ENCODE measurements around the gene KCNH8.

The KCNH8 gene

GRCh38 chr3:19425825-19426224 is 277.5 kb downstream of the KCNH8 start:
- Histone ChIP-seq H3K4me1 (ENCODE audit: insufficient read depth, poor library complexity, severe bottlenecking) (no peaks in the 10 kb centered on the region), H3K9me3 (ENCODE audit: severe bottlenecking) (peaks cover 5% of the 10 kb centered on the region), H3K27ac (ENCODE audit: poor library complexity, severe bottlenecking) (no peak overlapping the region), H3K4me3 (ENCODE audit: severe bottlenecking) (no peak overlapping the region), H3K27me3 (ENCODE audit: insufficient read depth, poor library complexity, severe bottlenecking) (no peaks in the 10 kb centered on the region), H3K36me3 (ENCODE audit: low read depth) (no peaks in the 10 kb centered on the region)
- TF ChIP-seq CTCF (IDR thresholded peaks at IDR 0.05; ENCODE audit: poor library complexity, severe bottlenecking) = no peak
- no peak for ATAC-seq (ENCODE audit: low read depth)
- no peak for DNase-seq (ENCODE audit: low spot score)

- no peaks in the 10 kb centered on the region for H3K4me1 ChIP-seq (ENCODE audit: insufficient read depth, poor library complexity, severe bottlenecking)
- H3K9me3 ChIP-seq (ENCODE audit: severe bottlenecking) = no peaks in the 10 kb centered on the region
- H3K27me3 ChIP-seq (ENCODE audit: insufficient read depth, poor library complexity, severe bottlenecking) = no peaks in the 10 kb centered on the region
- no peak overlapping the region for H3K27ac ChIP-seq (ENCODE audit: poor library complexity, severe bottlenecking)
- no peak for ATAC-seq (ENCODE audit: low read depth)
- H3K36me3 ChIP-seq (ENCODE audit: low read depth) = no peaks in the 10 kb centered on the region
- DNase-seq (ENCODE audit: low spot score) = no peak
- no peak for TF ChIP-seq CTCF (IDR thresholded peaks at IDR 0.05; ENCODE audit: poor library complexity, severe bottlenecking)
- no peak overlapping the region for H3K4me3 ChIP-seq (ENCODE audit: severe bottlenecking)
Measured at GRCh38 chr3:19427422-19428149, 279.3 kb downstream of the KCNH8 start.

DNA sequence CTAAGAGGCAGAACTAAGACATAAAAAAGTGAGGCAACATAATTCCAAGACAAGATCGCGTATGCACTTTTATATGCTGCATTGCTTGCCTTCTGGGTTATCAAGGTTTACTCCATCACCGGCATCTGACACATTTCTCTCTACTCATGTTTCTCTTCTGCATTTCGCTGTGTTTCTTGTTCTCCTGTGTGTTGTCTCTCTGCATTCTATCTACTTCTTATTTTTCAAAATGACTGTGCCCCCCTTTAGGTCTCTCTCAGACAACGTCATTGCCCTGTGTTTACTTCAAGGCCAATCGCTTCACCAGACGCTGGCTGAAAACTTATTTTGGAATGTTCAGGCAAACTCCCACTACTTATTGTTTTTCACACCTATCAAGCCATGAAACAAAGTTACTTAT is 280.4 kb downstream of the KCNH8 start:
- no peak overlapping the region for H3K27ac ChIP-seq (ENCODE audit: poor library complexity, severe bottlenecking)
- H3K9me3 ChIP-seq (ENCODE audit: severe bottlenecking) = no peaks in the 10 kb centered on the region
- H3K36me3 ChIP-seq (ENCODE audit: low read depth) = no peaks in the 10 kb centered on the region
- H3K4me3 ChIP-seq (ENCODE audit: severe bottlenecking) = no peak overlapping the region
- H3K4me1 ChIP-seq (ENCODE audit: insufficient read depth, poor library complexity, severe bottlenecking) = no peaks in the 10 kb centered on the region
- no peak for TF ChIP-seq CTCF (IDR thresholded peaks at IDR 0.05; ENCODE audit: poor library complexity, severe bottlenecking)
- DNase-seq (ENCODE audit: low spot score) (no peak), ATAC-seq (ENCODE audit: low read depth) (no peak)
- H3K27me3 ChIP-seq (ENCODE audit: insufficient read depth, poor library complexity, severe bottlenecking) = no peaks in the 10 kb centered on the region

DNA sequence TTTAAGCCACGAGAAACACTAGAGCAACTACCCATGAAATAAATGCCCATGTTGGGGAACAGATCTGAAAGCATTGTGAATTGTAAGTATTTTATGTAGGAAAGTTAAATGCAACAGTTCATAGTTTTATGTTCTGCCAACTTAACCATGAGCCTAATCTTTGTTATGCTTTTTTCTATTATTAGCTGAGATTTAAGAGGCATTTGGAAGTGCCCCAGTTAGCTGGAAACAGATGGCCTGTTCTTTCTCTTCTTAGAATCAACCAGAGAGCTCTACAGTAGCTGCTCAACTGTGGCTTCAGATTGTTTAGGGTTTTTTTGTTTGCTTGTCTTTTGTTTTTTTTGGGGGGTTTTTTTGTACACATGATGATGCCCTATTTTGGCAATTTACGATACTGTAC is 284.4 kb downstream of the KCNH8 start:
- Histone ChIP-seq H3K9me3 (ENCODE audit: severe bottlenecking) (no peaks in the 10 kb centered on the region), H3K27ac (ENCODE audit: poor library complexity, severe bottlenecking) (no peak overlapping the region), H3K36me3 (ENCODE audit: low read depth) (no peaks in the 10 kb centered on the region), H3K4me3 (ENCODE audit: severe bottlenecking) (no peak overlapping the region), H3K27me3 (ENCODE audit: insufficient read depth, poor library complexity, severe bottlenecking) (no peaks in the 10 kb centered on the region), H3K4me1 (ENCODE audit: insufficient read depth, poor library complexity, severe bottlenecking) (no peaks in the 10 kb centered on the region)
- no peak for ATAC-seq (ENCODE audit: low read depth)
- no peak for TF ChIP-seq CTCF (IDR thresholded peaks at IDR 0.05; ENCODE audit: poor library complexity, severe bottlenecking)
- no peak for DNase-seq (ENCODE audit: low spot score)

DNA sequence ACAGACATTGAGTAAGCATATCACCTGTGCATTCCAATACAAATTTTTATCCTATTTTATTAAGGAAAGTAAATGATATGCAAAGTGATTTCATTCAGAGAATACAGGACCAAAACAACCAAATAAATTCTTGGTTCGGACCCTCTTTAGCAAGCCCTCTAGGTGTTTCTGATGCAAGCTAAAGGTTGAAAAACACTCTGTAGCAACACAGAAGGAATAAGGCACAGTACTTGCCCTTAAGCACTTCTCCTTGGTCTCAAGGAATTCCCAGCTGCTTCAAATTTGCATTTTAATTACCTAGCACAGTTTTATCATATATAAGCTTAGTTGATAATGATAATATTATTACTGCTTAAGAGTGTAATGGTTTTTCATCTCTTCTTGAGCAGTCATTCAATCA is 288.4 kb downstream of the KCNH8 start:
- Histone ChIP-seq H3K27me3 (ENCODE audit: insufficient read depth, poor library complexity, severe bottlenecking) (no peaks in the 10 kb centered on the region), H3K36me3 (ENCODE audit: low read depth) (no peaks in the 10 kb centered on the region), H3K4me3 (ENCODE audit: severe bottlenecking) (no peak overlapping the region), H3K9me3 (ENCODE audit: severe bottlenecking) (no peaks in the 10 kb centered on the region), H3K4me1 (ENCODE audit: insufficient read depth, poor library complexity, severe bottlenecking) (no peaks in the 10 kb centered on the region), H3K27ac (ENCODE audit: poor library complexity, severe bottlenecking) (no peak overlapping the region)
- DNase-seq (ENCODE audit: low spot score) (no peak), ATAC-seq (ENCODE audit: low read depth) (no peak)
- no peak for TF ChIP-seq CTCF (IDR thresholded peaks at IDR 0.05; ENCODE audit: poor library complexity, severe bottlenecking)
